GM12878 (cell line): ENCODE results near the gene MEP1B. TPM values are rescaled to one million over a fixed set of nuclear protein-coding genes. Genes with fewer than 3 reads are reported as not detected.

Experiments
- ATAC-seq: fragments of 200-7000 bp; cut with Tn5 transposase; 3 replicates; pipeline ENCODE4 v1.9.1; 2020; ENCODE audit warnings: mild to moderate bottlenecking, moderate library complexity
- BruUV-seq: library from RNA; stranded (reverse); fragments of 400-500 nt; replicated peaks from 2 replicates; lab custom pipeline; 2021; lab: Mats Ljungman, UMichigan
- CTCF ChIA-PET: fragments of 300-600 bp; sonication (Branson Sonifier 250); formaldehyde crosslinking; extraction: SDS; loops from one replicate; lab custom pipeline; 2021; ENCODE audit warnings: inconsistent platforms; lab: Yijun Ruan, JAX
- POLR2A ChIA-PET: fragments of 350-600 bp; formaldehyde crosslinking; extraction: SDS; loops from one replicate; lab custom pipeline; 2021; ENCODE audit warnings: inconsistent platforms; lab: Charles Lee
- RAD21 ChIA-PET: fragments of 300-600 bp; sonication (Branson Sonifier 250); formaldehyde crosslinking; loops from one replicate; lab custom pipeline; 2023; ENCODE audit warnings: antibody characterized with exemption; ENCODE audit not compliant: unreplicated experiment; lab: Charles Lee
- SMC1A ChIA-PET: fragments of 300-600 bp; sonication (Branson Sonifier 250); formaldehyde crosslinking; loops from one replicate; lab custom pipeline; 2023; ENCODE audit not compliant: unreplicated experiment, uncharacterized antibody; lab: Charles Lee
- DNase-seq: peaks from one replicate; pipeline ENCODE4 v3.0.0-alpha.2; 2011; ENCODE audit warnings: low read depth, low spot score
- FAIRE-seq: peaks from 3 replicates; lab custom pipeline; 2011; peaks lifted over from hg19 to GRCh38; lab: Jason Lieb, UNC
- H2AFZ ChIP-seq: 2 replicates; pipeline ENCODE4 v1.6.0; 2011; ENCODE audit warnings: low read depth, low read length, control low read depth; ENCODE audit not compliant: control insufficient read depth
- H3K27ac ChIP-seq: 2 replicates; pipeline ENCODE4 v1.5.1; 2011; ENCODE audit warnings: control low read depth; ENCODE audit not compliant: control insufficient read depth, insufficient read depth
- H3K27me3 ChIP-seq, 2 experiments: replicated peaks in 1 of 2; 2 replicates each; pipeline versions ENCODE4 v1.6.0 to v1.6.1; 2011; ENCODE audit warnings: low read length in 1 of 2; ENCODE audit not compliant: control insufficient read depth in 2 of 2, insufficient read depth in 2 of 2
- H3K36me3 ChIP-seq, 2 experiments: 2 replicates each; pipeline ENCODE4 v1.5.1; 2011; ENCODE audit warnings: low read length in 1 of 2; ENCODE audit not compliant: control insufficient read depth in 2 of 2, insufficient read depth in 2 of 2
- H3K4me1 ChIP-seq: 2 replicates; pipeline ENCODE4 v1.6.1; 2011; ENCODE audit warnings: mild to moderate bottlenecking, low read length, moderate library complexity, mixed read lengths; ENCODE audit not compliant: control insufficient read depth, insufficient read depth
- H3K4me2 ChIP-seq: 2 replicates; pipeline ENCODE4 v1.6.0; 2011; ENCODE audit warnings: control low read depth; ENCODE audit not compliant: control insufficient read depth, insufficient read depth
- H3K4me3 ChIP-seq: fragments of 200-600 bp; sonication (generic); 2 replicates; pipeline ENCODE4 v1.5.1; 2016
- H3K79me2 ChIP-seq: 2 replicates; pipeline ENCODE4 v1.6.0; 2011; ENCODE audit warnings: low read length; ENCODE audit not compliant: control insufficient read depth, insufficient read depth
- H3K9ac ChIP-seq: 2 replicates; pipeline ENCODE4 v1.8.0; 2011; ENCODE audit warnings: low read length, control low read depth, mixed read lengths; ENCODE audit not compliant: control insufficient read depth, insufficient read depth
- H3K9me3 ChIP-seq: replicated peaks from 3 replicates; pipeline ENCODE4 v1.5.1; 2011; ENCODE audit warnings: mild to moderate bottlenecking, low read length; ENCODE audit not compliant: control insufficient read depth, insufficient read depth
- H4K20me1 ChIP-seq: 2 replicates; pipeline ENCODE4 v1.6.0; 2011; ENCODE audit not compliant: control insufficient read depth, insufficient read depth
- DPF2 ChIP-seq: fragments of 450-650 bp; IDR thresholded peaks from 2 replicates; pipeline ENCODE4 v1.6.1; 2017; ENCODE audit warnings: mild to moderate bottlenecking
- NR2F1 ChIP-seq: fragments of 450-650 bp; conservative IDR thresholded peaks from 2 replicates; pipeline ENCODE4 v1.6.1; 2017; ENCODE audit warnings: mild to moderate bottlenecking
- NRF1 ChIP-seq: conservative IDR thresholded peaks from 2 replicates; pipeline ENCODE4 v1.6.1; 2011; ENCODE audit warnings: mild to moderate bottlenecking, low read depth, low read length, improper control_type of control experiment
- SP1 ChIP-seq: IDR thresholded peaks from one replicate; pipeline ENCODE4 v1.6.1; 2011; ENCODE audit warnings: low read depth, low read length
- TAF1 ChIP-seq: IDR thresholded peaks from 2 replicates; pipeline ENCODE4 v1.6.1; 2011; ENCODE audit warnings: mild to moderate bottlenecking, low read depth, low read length, borderline replicate concordance
- ZNF207 ChIP-seq: fragments of 450-650 bp; IDR thresholded peaks from 2 replicates; pipeline ENCODE4 v1.6.1; 2014; ENCODE audit warnings: antibody characterized with exemption, mild to moderate bottlenecking, borderline replicate concordance
- ZNF274 ChIP-seq: IDR thresholded peaks from one replicate; pipeline ENCODE4 v1.8.0; 2011; ENCODE audit not compliant: insufficient read length, insufficient read depth
- WGBS: methylation state at CpG from one replicate; pipeline ENCODE4 v1.1.6; 2016; ENCODE audit warnings: low lambda C conversion rate; ENCODE audit not compliant: insufficient replicate concordance, insufficient coverage; ENCODE audit errors: missing lambda C conversion rate; 5-methylcytosine and 5-hydroxymethylcytosine counted together
- in situ Hi-C: fragments of 300-500 bp; cut with MboI; formaldehyde crosslinking; loops from 9 replicates; pipeline ENCODE4 v1.14.3; 2018; ENCODE audit warnings: mixed read lengths
- intact Hi-C: fragments of 100-400 bp; cut with micrococcal nuclease; formaldehyde crosslinking; loops from one replicate; pipeline ENCODE4 v1.14.2; 2022; ENCODE audit not compliant: unreplicated experiment
- polyA plus RNA-seq, 11 experiments: library from polyadenylated mRNA; depleted of rRNA in 4 of 11; unstranded in 6 of 11; stranded (reverse) in 5 of 11; fragments of >200 nt; fragmentation: Nextera tagmentation in 4 of 11; fragmentation: Illumina TruSeq in 1 of 11; extraction: Ambion mirVana in 4 of 11; extraction: Trizol in 1 of 11; gene quantifications; 1 replicate in 1 of 11; 2 replicates in 10 of 11; pipeline versions ENCODE4 v1.2.1 to v1.2.3, GENCODE V29; 2011 to 2016; ENCODE audit warnings: inconsistent platforms in 2 of 11, missing spikeins in 2 of 11, low read depth in 1 of 11
- total RNA-seq, 4 experiments: library from RNA; depleted of rRNA in 3 of 4; stranded (reverse); fragments of >200 nt in 3 of 4; fragmentation: Illumina TruSeq in 1 of 4; extraction: Trizol in 1 of 4; gene quantifications; 2 replicates each; pipeline versions ENCODE4 v1.2.1 to v1.2.3, GENCODE V29; 2013 to 2021
- TF ChIP-seq, protein P1 (sequence below): fragments of 450-650 bp; IDR thresholded peaks from 2 replicates; pipeline ENCODE4 v1.6.1; 2014; ENCODE audit warnings: mild to moderate bottlenecking
- TF ChIP-seq, protein P2 (sequence below): IDR thresholded peaks from 2 replicates; pipeline ENCODE4 v1.6.1; 2012; ENCODE audit warnings: low read depth, low read length, improper control_type of control experiment

MEP1B gene
- total and polyA plus RNA-seq, 10 of the 15 experiments (the other 5 are each of a cell fraction or from before 2014, with no cell fraction given): 0.04 to 0.05 TPM; not detected in 8

DNA sequence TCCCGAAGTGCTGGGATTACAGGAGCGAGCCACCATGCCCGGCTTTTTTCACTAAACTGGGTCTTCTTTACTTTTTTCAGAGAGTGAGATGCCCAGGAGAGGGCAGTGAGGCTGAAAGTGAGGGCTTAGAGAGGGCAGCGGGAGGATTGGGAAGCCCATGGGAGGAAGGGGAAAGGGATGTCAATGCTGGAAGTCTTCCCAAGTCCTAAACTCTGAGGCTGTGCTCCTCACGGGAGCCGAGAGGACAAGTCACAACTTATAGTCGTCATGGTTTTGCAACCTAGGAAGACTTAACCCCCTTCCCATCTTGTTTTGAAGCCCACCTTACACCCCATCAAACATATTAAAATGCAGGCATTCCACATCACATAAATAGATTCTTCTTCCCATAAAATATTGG is 15.1 kb upstream of the MEP1B start:
- no peaks in the 10 kb centered on the region for H4K20me1 ChIP-seq
- POLR2A ChIA-PET: no interaction called here
- 27% methylated on average over 7 of the region's 7 CpGs for WGBS
- H3K4me2 ChIP-seq: no peak overlapping the region
- FAIRE-seq (no peak), ATAC-seq (no peak)
- no peak overlapping the region for H3K9ac ChIP-seq
- TF ChIP-seq ZNF207 (no peak), ZNF274 (no peak), TAF1 (no peak), NRF1 (no peak), SP1 (no peak), DPF2 (no peak), NR2F1 (no peak)
- TF ChIP-seq, protein P1, sequence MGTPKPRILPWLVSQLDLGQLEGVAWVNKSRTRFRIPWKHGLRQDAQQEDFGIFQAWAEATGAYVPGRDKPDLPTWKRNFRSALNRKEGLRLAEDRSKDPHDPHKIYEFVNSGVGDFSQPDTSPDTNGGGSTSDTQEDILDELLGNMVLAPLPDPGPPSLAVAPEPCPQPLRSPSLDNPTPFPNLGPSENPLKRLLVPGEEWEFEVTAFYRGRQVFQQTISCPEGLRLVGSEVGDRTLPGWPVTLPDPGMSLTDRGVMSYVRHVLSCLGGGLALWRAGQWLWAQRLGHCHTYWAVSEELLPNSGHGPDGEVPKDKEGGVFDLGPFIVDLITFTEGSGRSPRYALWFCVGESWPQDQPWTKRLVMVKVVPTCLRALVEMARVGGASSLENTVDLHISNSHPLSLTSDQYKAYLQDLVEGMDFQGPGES: no peak
- TF ChIP-seq, protein P2, sequence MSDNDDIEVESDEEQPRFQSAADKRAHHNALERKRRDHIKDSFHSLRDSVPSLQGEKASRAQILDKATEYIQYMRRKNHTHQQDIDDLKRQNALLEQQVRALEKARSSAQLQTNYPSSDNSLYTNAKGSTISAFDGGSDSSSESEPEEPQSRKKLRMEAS: no peak
- TF ChIP-seq, all 136 proteins: peak for 0
- H3K4me1 ChIP-seq: no peaks in the 10 kb centered on the region
- CTCF ChIA-PET: no interaction called here
- SMC1A ChIA-PET: interaction anchor here (0.6 kb wide), 1 partner anchor 108 kb away, joined by 3 read pairs; no protein-coding TSS in a partner anchor
- H3K27ac ChIP-seq: no peak overlapping the region
- RAD21 ChIA-PET: no interaction called here
- no peaks in the 10 kb centered on the region for H3K9me3 ChIP-seq
- DNase-seq: no peak
- in situ Hi-C loops (no loop called here), intact Hi-C loops (no loop called here)
- BruUV-seq: no TSS peak
- H2AFZ ChIP-seq: no peak overlapping the region
- no peak overlapping the region for H3K4me3 ChIP-seq
- no peaks in the 10 kb centered on the region for H3K27me3 ChIP-seq
- H3K36me3 ChIP-seq: no peaks in the 10 kb centered on the region
- H3K79me2 ChIP-seq: no peaks in the 10 kb centered on the region
